Cardiac muscle cell (in vitro differentiated cells and primary cell): Measurements from ENCODE around the gene RUSC2. TPM values are rescaled to one million over a fixed set of nuclear protein-coding genes. Genes with fewer than 3 reads are reported as not detected.

ENCODE experiments used
- DNase-seq, 2 donors: peaks; one replicate each; pipeline versions ENCODE4 v3.0.0 to v3.0.0-alpha.2; 2010 to 2017; ENCODE audit warnings: low read depth in 1 of 2, low spot score in 1 of 2
- H3K27ac ChIP-seq: fragments of 200-600 bp; sonication (generic); 2 replicates; pipeline ENCODE4 v1.5.1; 2016
- H3K27me3 ChIP-seq: fragments of 200-600 bp; sonication (generic); 2 replicates; pipeline ENCODE4 v1.6.0; 2016; ENCODE audit warnings: control low read depth
- H3K36me3 ChIP-seq: fragments of 200-600 bp; sonication (generic); 2 replicates; pipeline ENCODE4 v1.5.1; 2016; ENCODE audit warnings: control low read depth
- H3K4me1 ChIP-seq: fragments of 200-600 bp; sonication (generic); 2 replicates; pipeline ENCODE4 v1.8.1; 2017; ENCODE audit warnings: low read depth, mild to moderate bottlenecking, mixed run types
- H3K4me3 ChIP-seq: fragments of 200-600 bp; sonication (generic); 2 replicates; pipeline ENCODE4 v1.5.1; 2016; ENCODE audit warnings: mild to moderate bottlenecking
- H3K9me3 ChIP-seq: fragments of 200-600 bp; sonication (generic); 2 replicates; pipeline ENCODE4 v1.5.1; 2017; ENCODE audit warnings: low read depth, mild to moderate bottlenecking, control low read depth
- polyA plus RNA-seq: library from polyadenylated mRNA; unstranded; fragments of >200 nt; fragmentation: Nextera tagmentation; extraction: Ambion mirVana; gene quantifications from 2 replicates; pipeline ENCODE4 v1.2.1, GENCODE V29; 2016
- total RNA-seq: library from RNA; depleted of rRNA; stranded (reverse); fragments of >200 nt; gene quantifications from 2 replicates; pipeline ENCODE4 v1.2.3, GENCODE V29; 2016
- TF ChIP-seq, protein P1 (sequence below): IDR thresholded peaks from 2 replicates; pipeline ENCODE4 v1.5.1; 2012; ENCODE audit warnings: low read depth, mild to moderate bottlenecking, low read length

RUSC2 gene
- total and polyA plus RNA-seq, 2 experiments from 2014 or later = 13.8 to 25.3 TPM

DNA sequence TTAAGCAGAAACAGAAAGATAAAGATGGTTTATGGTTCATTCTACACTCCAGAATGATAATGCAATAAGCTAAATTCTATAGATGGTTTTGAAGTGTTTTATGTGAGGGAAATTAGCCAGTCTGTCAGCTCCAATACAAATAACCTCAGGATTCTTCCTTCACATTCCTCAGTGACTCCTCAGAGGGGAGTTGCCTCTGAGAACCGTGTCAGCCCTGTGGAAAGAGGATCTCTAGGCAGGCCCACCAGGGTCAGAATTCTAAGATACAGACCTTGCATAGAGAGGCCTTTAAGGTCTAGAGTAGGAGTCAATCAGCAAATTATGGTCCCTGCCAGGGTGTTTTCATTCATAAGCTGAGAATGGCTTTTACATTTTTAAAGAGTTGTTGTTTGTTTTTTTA lies 26.6 kb downstream of the RUSC2 start:
- Histone ChIP-seq H3K4me1 (peaks cover 48% of the 10 kb centered on the region), H3K36me3 (no peaks in the 10 kb centered on the region), H3K9me3 (no peaks in the 10 kb centered on the region), H3K27me3 (no peaks in the 10 kb centered on the region), H3K27ac (peak overlapping the region; percentile 93), H3K4me3 (no peak overlapping the region)
- peak in 1 of 2 donors; percentile 75 for DNase-seq
- TF ChIP-seq, protein P1, sequence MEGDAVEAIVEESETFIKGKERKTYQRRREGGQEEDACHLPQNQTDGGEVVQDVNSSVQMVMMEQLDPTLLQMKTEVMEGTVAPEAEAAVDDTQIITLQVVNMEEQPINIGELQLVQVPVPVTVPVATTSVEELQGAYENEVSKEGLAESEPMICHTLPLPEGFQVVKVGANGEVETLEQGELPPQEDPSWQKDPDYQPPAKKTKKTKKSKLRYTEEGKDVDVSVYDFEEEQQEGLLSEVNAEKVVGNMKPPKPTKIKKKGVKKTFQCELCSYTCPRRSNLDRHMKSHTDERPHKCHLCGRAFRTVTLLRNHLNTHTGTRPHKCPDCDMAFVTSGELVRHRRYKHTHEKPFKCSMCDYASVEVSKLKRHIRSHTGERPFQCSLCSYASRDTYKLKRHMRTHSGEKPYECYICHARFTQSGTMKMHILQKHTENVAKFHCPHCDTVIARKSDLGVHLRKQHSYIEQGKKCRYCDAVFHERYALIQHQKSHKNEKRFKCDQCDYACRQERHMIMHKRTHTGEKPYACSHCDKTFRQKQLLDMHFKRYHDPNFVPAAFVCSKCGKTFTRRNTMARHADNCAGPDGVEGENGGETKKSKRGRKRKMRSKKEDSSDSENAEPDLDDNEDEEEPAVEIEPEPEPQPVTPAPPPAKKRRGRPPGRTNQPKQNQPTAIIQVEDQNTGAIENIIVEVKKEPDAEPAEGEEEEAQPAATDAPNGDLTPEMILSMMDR = no peak

DNA sequence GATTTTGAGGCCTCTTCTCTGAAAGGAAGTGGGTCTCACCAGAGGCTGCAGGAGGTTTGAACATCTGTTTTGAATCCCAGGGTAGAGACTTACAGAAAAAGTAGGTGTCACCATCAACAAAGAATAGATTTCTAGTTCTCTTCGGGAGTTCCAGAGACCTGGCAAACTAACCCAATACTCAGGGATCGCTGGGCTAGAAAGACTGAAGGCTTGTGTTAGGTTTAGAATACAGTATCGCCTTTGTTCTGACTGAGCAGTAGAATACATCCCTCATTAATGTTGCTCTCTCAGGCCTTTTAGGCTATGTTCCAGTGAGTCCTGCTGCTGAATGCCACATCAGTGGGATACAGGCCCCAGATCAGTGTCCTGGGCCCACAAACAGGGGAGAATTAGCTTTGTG lies 27.2 kb downstream of the RUSC2 start:
- Histone ChIP-seq H3K9me3 (no peaks in the 10 kb centered on the region), H3K27me3 (no peaks in the 10 kb centered on the region), H3K36me3 (no peaks in the 10 kb centered on the region), H3K4me1 (peaks cover 54% of the 10 kb centered on the region), H3K27ac (peak overlapping the region; percentile 93), H3K4me3 (no peak overlapping the region)
- DNase-seq = peak in 1 of 2 donors; percentile 51
- TF ChIP-seq, protein P1 = no peak

DNA sequence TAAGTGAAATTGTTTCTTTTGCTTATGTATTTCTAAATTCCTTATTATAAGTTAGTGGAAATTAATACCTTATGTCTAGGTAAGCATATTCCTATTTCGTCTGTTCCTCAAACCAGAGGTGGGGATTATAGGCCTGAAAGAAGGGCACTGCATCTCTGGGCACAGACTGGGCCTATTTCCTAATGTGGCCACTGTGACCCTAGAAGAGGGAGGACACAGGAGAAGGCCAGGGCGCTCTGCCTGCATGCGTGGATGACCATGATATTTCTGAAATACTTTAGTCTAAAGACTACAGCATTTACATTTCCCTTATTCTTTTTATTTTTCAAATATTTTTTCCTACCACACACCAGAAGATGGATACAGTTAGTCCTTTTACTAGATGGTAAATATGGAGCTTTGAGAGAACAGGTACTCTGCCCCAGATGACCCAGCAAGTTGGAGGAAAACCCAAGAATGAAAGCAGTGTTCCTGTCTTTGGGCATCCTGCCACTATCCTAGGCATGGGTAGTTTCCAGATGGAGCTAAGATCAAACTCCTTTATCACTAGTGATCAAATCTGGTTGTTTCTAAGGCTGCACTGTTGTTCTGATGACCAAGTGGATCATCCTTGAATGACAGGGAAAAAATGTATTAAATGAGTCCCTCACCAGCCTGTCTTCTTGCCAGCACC lies 27.8 kb downstream of the RUSC2 start:
- no peak for DNase-seq
- TF ChIP-seq, protein P1 = no peak
- Histone ChIP-seq H3K4me3 (no peak overlapping the region), H3K36me3 (no peaks in the 10 kb centered on the region), H3K9me3 (no peaks in the 10 kb centered on the region), H3K27ac (peak overlapping the region; percentile 93), H3K27me3 (no peaks in the 10 kb centered on the region), H3K4me1 (peaks cover 56% of the 10 kb centered on the region)

DNA sequence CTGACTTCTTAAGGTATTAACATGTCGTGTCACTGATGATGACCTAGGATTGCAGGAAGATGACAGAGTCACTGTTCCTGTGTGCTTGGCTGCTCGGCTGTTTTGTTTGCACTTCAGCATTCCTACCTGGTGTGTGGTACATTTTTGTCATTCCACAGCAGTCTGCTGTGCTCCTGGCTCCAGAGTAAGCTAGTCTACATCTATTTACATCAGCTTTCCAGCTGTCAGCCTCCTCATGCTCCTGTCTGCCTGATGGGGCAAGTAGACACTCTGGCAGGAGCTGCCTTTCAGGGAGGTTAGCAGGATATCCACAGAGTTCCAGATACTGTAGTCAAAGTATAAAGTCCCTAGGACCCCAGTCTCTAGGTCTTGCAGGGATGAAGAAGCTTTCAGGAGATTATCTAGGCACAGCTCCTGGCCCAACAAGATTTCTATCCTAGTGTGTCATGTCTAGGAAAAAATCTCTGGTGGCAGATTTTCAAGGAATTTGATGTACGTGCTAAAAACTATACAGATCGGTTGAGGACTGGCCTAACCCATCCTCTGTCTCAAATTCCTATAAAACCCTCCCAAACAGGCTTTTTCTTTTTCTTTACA lies 28.4 kb downstream of the RUSC2 start:
- Histone ChIP-seq H3K4me3 (no peak overlapping the region), H3K27ac (peak overlapping the region; percentile 93), H3K36me3 (no peaks in the 10 kb centered on the region), H3K4me1 (peaks cover 56% of the 10 kb centered on the region), H3K27me3 (no peaks in the 10 kb centered on the region), H3K9me3 (no peaks in the 10 kb centered on the region)
- TF ChIP-seq, protein P1 = no peak
- peak; percentile 65 to 88 for DNase-seq

DNA sequence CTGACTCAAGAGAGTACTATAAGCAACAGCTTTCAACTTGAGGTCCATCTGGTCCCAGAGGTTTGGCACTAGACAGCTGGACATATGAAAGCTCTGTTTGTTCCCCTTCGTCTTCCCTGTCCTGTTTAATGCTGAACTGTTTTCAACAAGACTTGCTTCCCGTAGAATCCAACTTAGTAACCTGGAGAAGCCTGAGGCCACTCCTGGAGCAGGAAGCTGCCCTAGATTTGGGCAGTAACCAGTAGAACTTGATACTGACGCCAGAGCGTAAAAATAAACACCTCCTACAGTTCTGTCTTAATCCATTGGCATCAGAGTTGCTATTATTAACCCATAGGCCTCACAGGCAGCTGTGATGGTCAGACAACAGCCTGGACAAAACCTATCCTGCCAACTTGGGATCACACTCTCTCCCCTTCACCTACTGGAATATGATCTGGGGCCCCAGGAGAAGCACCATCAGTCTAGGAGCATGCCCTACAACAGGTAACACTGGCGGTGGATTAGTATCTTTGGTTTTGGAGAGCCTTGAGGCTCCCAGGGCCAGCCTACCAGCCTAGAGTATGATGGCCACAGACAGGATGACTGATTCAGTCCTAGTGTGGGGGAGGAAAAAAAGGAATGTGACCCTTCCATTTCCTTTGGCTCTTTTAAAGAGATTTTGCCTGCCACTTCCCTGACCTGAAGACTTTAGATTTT lies 29.2 kb downstream of the RUSC2 start:
- TF ChIP-seq, protein P1 = no peak
- Histone ChIP-seq H3K4me3 (no peak overlapping the region), H3K27me3 (no peaks in the 10 kb centered on the region), H3K36me3 (no peaks in the 10 kb centered on the region), H3K4me1 (peaks cover 56% of the 10 kb centered on the region), H3K27ac (peak overlapping the region; percentile 93), H3K9me3 (no peaks in the 10 kb centered on the region)
- peak in 1 of 2 donors; percentile 65 for DNase-seq
